DND-41 (cell line): Measurements from ENCODE around the gene RWDD1.
"Not testable (repeated sequence)": the region's sequence is repeated elsewhere in the genome, so short reads cannot be mapped to it uniquely, and the experiment has no call there.

ENCODE experiments used
- ATAC-seq: fragments of 200-7000 bp; cut with Tn5 transposase; 3 replicates; pipeline ENCODE4 v1.9.1; 2021; ENCODE audit warnings: low read depth; ENCODE audit not compliant: insufficient read depth
- DNase-seq: peaks from one replicate; pipeline ENCODE4 v3.0.0-alpha.2; 2020
- H2AFZ ChIP-seq: 2 replicates; pipeline ENCODE4 v1.6.0; 2012; ENCODE audit warnings: low read depth, low read length
- H3K27ac ChIP-seq: 2 replicates; pipeline ENCODE4 v1.5.1; 2012; ENCODE audit warnings: low read length, inconsistent platforms
- H3K27me3 ChIP-seq: fragments of 200-600 bp; sonication (generic); 2 replicates; pipeline ENCODE4 v1.6.0; 2012; ENCODE audit warnings: low read length, mild to moderate bottlenecking, inconsistent platforms; ENCODE audit not compliant: insufficient read depth, poor library complexity
- H3K36me3 ChIP-seq: 2 replicates; pipeline ENCODE4 v1.5.1; 2012; ENCODE audit warnings: low read length, inconsistent platforms; ENCODE audit not compliant: insufficient read depth
- H3K4me1 ChIP-seq: 2 replicates; pipeline ENCODE4 v1.5.1; 2012; ENCODE audit warnings: mild to moderate bottlenecking, low read length; ENCODE audit not compliant: insufficient read depth
- H3K4me2 ChIP-seq: 2 replicates; pipeline ENCODE4 v1.6.0; 2012; ENCODE audit warnings: mild to moderate bottlenecking, moderate library complexity, low read length, inconsistent platforms; ENCODE audit not compliant: insufficient read depth
- H3K4me3 ChIP-seq, 2 experiments: fragments of 200-600 bp in 1 of 2; shearing (Covaris generic) in 1 of 2; 2 replicates each; pipeline ENCODE4 v1.5.1; 2012 to 2016; ENCODE audit warnings: inconsistent platforms in 2 of 2, low read length in 2 of 2, mild to moderate bottlenecking in 2 of 2, low read depth in 1 of 2, moderate library complexity in 1 of 2
- H3K79me2 ChIP-seq: 2 replicates; pipeline ENCODE4 v1.6.0; 2012; ENCODE audit warnings: low read length, inconsistent platforms; ENCODE audit not compliant: insufficient read depth
- H3K9ac ChIP-seq: 2 replicates; pipeline ENCODE4 v1.6.0; 2012; ENCODE audit warnings: low read depth, mild to moderate bottlenecking, inconsistent platforms, low read length, moderate library complexity
- H3K9me3 ChIP-seq: 2 replicates; pipeline ENCODE4 v1.5.1; 2012; ENCODE audit warnings: low read length, moderate library complexity, mild to moderate bottlenecking, inconsistent platforms; ENCODE audit not compliant: insufficient read depth, severe bottlenecking
- H4K20me1 ChIP-seq: 2 replicates; pipeline ENCODE4 v1.6.0; 2012; ENCODE audit warnings: low read length; ENCODE audit not compliant: insufficient read depth
- EZH2 ChIP-seq: IDR thresholded peaks from 3 replicates; pipeline ENCODE4 v1.6.1; 2012; ENCODE audit warnings: borderline replicate concordance, low read depth, mild to moderate bottlenecking, moderate library complexity, low read length, inconsistent platforms; ENCODE audit not compliant: severe bottlenecking
- TF ChIP-seq, protein P1 (sequence below): IDR thresholded peaks from 2 replicates; pipeline ENCODE4 v1.5.1; 2012; ENCODE audit warnings: borderline replicate concordance, low read length, moderate library complexity, mild to moderate bottlenecking; ENCODE audit not compliant: poor library complexity, severe bottlenecking; ENCODE audit errors: extremely low read depth

RWDD1 gene

DNA sequence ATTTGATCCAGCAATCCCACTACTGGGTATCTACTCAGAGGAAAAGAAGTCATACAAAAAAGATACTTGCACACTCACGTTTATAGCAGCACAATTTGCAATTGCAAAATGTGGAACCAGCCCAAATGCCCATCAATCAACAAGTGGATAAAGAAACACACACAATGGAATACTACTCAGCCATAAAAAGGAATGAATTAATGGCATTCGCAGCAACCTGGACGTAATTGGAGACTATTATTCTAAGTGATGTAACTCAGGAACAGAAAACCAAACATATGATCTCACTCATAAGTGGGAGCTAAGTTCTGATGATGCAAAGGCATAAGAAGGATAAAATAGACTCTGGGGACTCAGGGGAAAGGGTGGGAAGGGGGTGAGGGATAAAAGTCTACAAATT is 33.6 kb downstream of the RWDD1 start:
- not testable (repeated sequence) for H3K27me3 ChIP-seq, H3K4me2 ChIP-seq, H4K20me1 ChIP-seq, H3K4me1 ChIP-seq, H3K9ac ChIP-seq, H2AFZ ChIP-seq, H3K4me3 ChIP-seq, H3K9me3 ChIP-seq, H3K36me3 ChIP-seq, DNase-seq, H3K79me2 ChIP-seq, ATAC-seq, H3K27ac ChIP-seq

DNA sequence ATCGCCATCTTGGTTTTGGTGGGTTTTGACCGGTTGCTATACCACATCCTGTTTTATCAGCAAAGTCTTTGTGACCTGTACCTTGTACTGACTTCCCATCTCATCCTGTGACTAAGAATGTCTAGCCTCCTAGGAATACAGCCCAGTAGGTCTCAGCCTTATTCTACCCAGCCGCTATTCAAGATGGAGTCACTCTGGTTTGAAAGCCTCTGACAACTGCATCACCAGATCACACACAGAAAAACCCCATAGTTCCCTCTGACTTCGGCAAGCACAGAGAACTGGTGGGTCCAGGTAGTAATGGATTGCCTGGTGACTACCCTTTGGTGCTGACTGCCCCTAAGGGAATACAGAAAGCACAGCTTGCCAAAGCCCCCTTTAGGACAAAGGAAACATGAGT is 34.6 kb downstream of the RWDD1 start:
- TF ChIP-seq EZH2: no peak
- TF ChIP-seq, protein P1, sequence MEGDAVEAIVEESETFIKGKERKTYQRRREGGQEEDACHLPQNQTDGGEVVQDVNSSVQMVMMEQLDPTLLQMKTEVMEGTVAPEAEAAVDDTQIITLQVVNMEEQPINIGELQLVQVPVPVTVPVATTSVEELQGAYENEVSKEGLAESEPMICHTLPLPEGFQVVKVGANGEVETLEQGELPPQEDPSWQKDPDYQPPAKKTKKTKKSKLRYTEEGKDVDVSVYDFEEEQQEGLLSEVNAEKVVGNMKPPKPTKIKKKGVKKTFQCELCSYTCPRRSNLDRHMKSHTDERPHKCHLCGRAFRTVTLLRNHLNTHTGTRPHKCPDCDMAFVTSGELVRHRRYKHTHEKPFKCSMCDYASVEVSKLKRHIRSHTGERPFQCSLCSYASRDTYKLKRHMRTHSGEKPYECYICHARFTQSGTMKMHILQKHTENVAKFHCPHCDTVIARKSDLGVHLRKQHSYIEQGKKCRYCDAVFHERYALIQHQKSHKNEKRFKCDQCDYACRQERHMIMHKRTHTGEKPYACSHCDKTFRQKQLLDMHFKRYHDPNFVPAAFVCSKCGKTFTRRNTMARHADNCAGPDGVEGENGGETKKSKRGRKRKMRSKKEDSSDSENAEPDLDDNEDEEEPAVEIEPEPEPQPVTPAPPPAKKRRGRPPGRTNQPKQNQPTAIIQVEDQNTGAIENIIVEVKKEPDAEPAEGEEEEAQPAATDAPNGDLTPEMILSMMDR: no peak
- Histone ChIP-seq H3K79me2 (no peaks in the 10 kb centered on the region), H3K4me1 (no peaks in the 10 kb centered on the region), H3K27me3 (no peaks in the 10 kb centered on the region), H3K36me3 (no peaks in the 10 kb centered on the region), H4K20me1 (no peaks in the 10 kb centered on the region), H3K4me3 (no peak overlapping the region), H3K27ac (no peak overlapping the region), H3K9ac (no peak overlapping the region), H3K4me2 (no peak overlapping the region), H2AFZ (no peak overlapping the region), H3K9me3 (no peaks in the 10 kb centered on the region)
- ATAC-seq: no peak
- no peak for DNase-seq

DNA sequence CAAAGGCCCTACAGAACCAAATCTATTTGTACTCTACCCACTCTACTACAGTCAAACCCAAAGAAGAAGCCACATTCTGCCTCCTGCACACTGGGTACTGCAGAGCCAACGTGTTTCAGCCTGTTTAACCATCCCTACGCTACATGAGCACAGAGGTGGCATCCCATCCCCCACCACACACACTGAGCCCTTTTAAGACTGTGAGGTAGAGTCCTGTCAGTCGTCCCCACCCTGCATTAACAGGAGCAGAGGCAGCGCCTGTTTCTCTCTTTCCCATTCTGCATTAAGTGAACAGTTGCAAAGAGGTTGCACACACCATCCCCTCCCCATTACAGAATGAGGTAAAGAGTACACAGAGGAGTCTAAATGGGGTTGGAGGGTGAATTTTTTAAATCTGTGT is 39.8 kb downstream of the RWDD1 start:
- H3K4me3 ChIP-seq: no peak overlapping the region
- ATAC-seq: no peak
- H3K27ac ChIP-seq: no peak overlapping the region
- H3K9ac ChIP-seq: no peak overlapping the region
- no peaks in the 10 kb centered on the region for H4K20me1 ChIP-seq
- peaks cover 5% of the 10 kb centered on the region for H3K27me3 ChIP-seq
- no peak overlapping the region for H2AFZ ChIP-seq
- no peaks in the 10 kb centered on the region for H3K36me3 ChIP-seq
- no peak for DNase-seq
- H3K79me2 ChIP-seq: no peaks in the 10 kb centered on the region
- H3K4me1 ChIP-seq: peaks cover 10% of the 10 kb centered on the region
- no peak overlapping the region for H3K4me2 ChIP-seq
- H3K9me3 ChIP-seq: no peaks in the 10 kb centered on the region
- TF ChIP-seq, protein P1: no peak
- no peak for TF ChIP-seq EZH2

DNA sequence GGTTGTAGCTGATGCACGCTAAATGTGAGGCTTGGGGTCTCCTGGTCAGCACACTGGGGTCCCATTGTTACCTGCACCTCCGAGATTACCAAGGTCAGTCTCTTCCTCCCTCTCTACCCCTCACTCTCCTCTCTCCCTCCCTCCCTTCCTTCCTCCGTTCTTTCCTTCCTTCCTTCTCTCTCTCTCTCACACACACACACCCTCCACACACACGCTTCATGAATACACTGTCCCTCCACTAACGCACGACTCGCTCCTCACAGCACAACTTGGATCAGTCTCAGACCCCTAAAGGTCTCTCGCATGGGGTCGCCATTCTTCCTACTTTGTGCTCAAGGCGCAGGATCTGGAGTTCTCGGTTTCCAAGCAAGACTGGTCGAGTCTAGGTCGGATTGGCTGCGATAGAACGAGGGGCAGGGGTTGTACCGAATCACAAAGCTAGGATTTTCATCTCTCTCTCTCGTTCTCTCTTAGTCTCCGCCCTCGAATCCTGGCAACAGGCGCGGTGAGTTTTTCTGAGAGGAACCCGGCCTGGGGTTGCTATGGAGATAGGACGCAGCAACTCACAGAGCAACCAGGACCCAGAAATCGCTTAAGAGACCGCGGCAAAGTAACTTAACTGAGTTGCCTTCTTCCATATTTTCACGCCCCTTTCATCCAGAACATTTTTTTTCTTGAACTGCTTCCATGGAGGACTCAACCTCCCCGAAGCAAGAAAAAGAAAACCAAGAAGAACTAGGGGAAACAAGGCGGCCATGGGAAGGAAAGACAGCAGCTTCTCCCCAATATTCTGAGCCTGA is 44.8 kb downstream of the RWDD1 start, which contains the start of gene RSPH4A:
TSS of gene RSPH4A (plus strand) at position 543 of the 800 bp plus-strand sequence. CDS start at position 688, 145 bp downstream.
- Histone ChIP-seq H3K4me2 (peak within 1 kb of the TSS; percentile 97), H3K9ac (peak within 1 kb of the TSS; percentile 53), H4K20me1 (no peaks in the 10 kb centered on the region), H3K27me3 (peaks cover 20% of the 10 kb centered on the region), H3K4me1 (peaks cover 18% of the 10 kb centered on the region), H3K36me3 (no peaks in the 10 kb centered on the region), H3K4me3 (peak within 1 kb of the TSS; percentile 55 to 91; a peak in 3 of 4 replicates), H3K27ac (peak within 1 kb of the TSS; percentile 48; the same call in 1 of the 2 replicates), H2AFZ (peak within 1 kb of the TSS; percentile 100), H3K79me2 (no peaks in the 10 kb centered on the region), H3K9me3 (no peaks in the 10 kb centered on the region)
- peak; percentile 97 for ATAC-seq
- peak; percentile 53 for TF ChIP-seq EZH2
- TF ChIP-seq, protein P1: peak; percentile 40
- peak; percentile 76 for DNase-seq
